Mesodermal cell (in vitro differentiated cells): ENCODE measurements around the gene OLR1.

Experiments
- H3K27ac ChIP-seq: 2 replicates; pipeline ENCODE4 v1.7.0; 2013; ENCODE audit warnings: mild to moderate bottlenecking, low read depth, low read length, moderate library complexity; ENCODE audit not compliant: severe bottlenecking
- H3K36me3 ChIP-seq: 2 replicates; pipeline ENCODE4 v1.7.1; 2013; ENCODE audit warnings: mild to moderate bottlenecking, low read length, moderate library complexity; ENCODE audit not compliant: control insufficient read depth, insufficient read depth
- H3K4me1 ChIP-seq: one replicate; pipeline ENCODE4 v1.7.1; 2013; ENCODE audit warnings: mild to moderate bottlenecking, low read length; ENCODE audit not compliant: insufficient read depth, control insufficient read depth, poor library complexity, severe bottlenecking
- H3K4me3 ChIP-seq: 2 replicates; pipeline ENCODE4 v1.7.0; 2013; ENCODE audit warnings: low read length, control low read depth, mild to moderate bottlenecking; ENCODE audit not compliant: insufficient read depth, poor library complexity, severe bottlenecking; ENCODE audit errors: extremely low read depth
- H3K9me3 ChIP-seq: 2 replicates; pipeline ENCODE4 v1.7.1; 2013; ENCODE audit warnings: mild to moderate bottlenecking, low read length, moderate library complexity; ENCODE audit not compliant: control insufficient read depth
- WGBS, 2 experiments: methylation state at CpG; one replicate each; pipeline ENCODE4 v1.1.5; 2013; ENCODE audit warnings: missing lambda C conversion rate in 2 of 2; ENCODE audit not compliant: insufficient coverage in 2 of 2; 5-methylcytosine and 5-hydroxymethylcytosine counted together

The OLR1 gene

DNA sequence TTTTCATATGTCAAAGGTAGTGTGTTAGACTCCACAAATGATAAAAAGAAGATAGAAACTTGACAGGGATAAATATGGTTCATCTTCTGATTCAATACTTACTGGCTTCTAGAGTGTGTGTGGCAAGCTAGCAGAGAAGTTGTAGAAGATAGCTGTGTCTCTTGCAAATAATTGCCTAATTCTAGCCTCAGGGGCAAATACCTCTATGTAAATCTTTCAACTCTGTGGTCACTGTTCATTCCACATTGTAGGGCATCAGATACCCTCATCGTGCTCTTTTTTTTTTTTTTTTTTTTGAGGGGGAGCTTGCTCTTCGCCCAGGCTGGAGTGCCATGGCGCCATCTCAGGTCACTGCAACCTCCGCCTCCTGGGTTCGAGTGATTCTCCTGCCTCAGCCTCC, 1.7 kb downstream of the OLR1 start:
- Histone ChIP-seq H3K27ac (no peak overlapping the region), H3K36me3 (no peaks in the 10 kb centered on the region), H3K9me3 (no peaks in the 10 kb centered on the region), H3K4me3 (no peak overlapping the region), H3K4me1 (peaks cover 13% of the 10 kb centered on the region)
- 98 to 100% methylated on average over 1 to 4 of the region's 5 CpGs for WGBS, 2 experiments

DNA sequence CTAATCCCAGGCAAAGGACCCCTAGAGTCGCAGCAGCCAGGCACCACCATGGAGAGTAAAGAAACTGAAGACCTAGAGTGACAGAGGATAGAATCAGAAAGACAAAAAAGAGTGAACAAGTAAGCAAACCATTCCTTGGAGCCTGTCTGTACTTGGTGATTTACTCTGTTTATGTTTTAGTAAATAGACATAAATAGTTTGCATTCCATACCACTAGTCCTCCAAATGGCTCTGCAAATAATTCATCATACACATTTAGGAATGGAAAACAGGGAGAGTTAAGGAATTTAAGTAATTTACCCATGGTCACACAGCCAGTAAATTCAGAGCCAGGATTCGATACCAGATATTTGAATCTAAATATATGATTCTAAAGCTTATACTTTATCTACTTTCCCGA, 2.8 kb downstream of the OLR1 start:
- peaks cover 13% of the 10 kb centered on the region for H3K4me1 ChIP-seq
- H3K4me3 ChIP-seq: no peak overlapping the region
- no peaks in the 10 kb centered on the region for H3K36me3 ChIP-seq
- no peaks in the 10 kb centered on the region for H3K9me3 ChIP-seq
- WGBS, 2 experiments: 67 to 83% methylated on average over 1 of the region's 3 CpGs
- peak overlapping the region; percentile 10 for H3K27ac ChIP-seq

DNA sequence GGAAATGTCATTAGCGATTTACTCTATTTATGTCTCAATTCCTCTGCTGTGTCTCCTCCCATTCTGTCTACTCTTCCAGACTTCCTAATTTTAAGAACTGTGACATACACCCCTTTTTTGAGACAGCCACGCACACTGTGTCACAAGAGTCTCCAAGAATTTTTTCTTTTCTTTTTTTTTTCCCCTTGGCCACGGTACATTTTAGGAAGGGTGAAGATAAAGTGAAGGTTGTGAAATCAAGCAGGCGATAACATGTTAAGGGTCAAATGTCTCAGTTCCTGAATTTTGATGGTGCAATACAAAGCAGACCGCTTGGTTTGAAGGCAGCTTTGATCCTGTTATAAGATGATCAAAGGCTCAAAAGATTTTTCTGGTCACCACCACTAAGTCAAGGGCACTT, 4.3 kb downstream of the OLR1 start:
- 100% methylated on average over 1 to 2 of the region's 5 CpGs for WGBS, 2 experiments
- H3K4me3 ChIP-seq: no peak overlapping the region

DNA sequence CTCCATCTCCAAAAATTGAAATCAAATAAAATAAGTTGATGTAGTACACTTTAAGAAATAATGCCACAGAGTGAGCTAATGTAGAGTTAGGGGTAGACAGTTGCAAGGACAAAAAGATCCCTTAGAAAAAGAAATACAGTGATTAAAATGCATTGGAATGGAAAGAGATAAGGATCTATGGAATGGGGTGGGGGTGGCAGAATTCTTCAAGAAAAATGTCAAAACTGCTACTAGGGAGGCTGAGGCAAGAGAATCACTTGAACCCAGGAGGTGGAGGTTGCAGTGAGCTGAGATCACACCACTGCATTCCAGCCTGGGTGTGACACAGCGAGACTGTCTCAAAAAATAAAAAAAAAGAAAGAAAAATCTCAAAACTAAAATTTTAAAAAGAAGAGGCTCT, 6.5 kb downstream of the OLR1 start:
- no peak overlapping the region for H3K4me3 ChIP-seq
- WGBS, 2 experiments: no CpG with 5 or more reads among the region's 1 CpG

More for the DNA sequence above, 4.3 kb downstream of the OLR1 start:
- H3K9me3 ChIP-seq: no peaks in the 10 kb centered on the region
- H3K36me3 ChIP-seq: no peaks in the 10 kb centered on the region
- H3K27ac ChIP-seq: no peak overlapping the region
- H3K4me1 ChIP-seq: peaks cover 13% of the 10 kb centered on the region

DNA sequence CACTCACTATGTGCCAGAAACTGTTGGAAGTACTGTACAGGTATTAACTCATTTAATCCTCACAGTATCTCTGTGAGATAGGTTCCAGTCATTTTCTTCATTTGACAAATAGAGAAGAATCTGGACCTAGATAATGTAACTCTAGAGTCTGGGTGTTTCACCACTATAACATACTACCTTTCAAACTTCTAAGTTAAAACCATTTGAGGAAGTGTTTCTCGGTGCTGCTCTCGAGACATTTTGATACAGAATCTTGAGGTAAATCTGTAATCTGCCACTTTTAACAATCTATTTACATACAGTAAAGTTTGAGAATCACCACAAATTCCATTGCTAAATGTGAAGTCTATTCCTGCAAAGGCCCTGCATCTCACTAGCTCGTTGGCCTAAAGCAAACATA, 8.8 kb downstream of the OLR1 start:
- WGBS, 2 experiments: 83% methylated on average over 1 of the region's 3 CpGs; no CpG with 5 or more reads in 1 of the 2 experiments
- no peaks in the 10 kb centered on the region for H3K4me1 ChIP-seq
- no peak overlapping the region for H3K4me3 ChIP-seq
- H3K36me3 ChIP-seq: no peaks in the 10 kb centered on the region
- H3K27ac ChIP-seq: no peak overlapping the region
- no peaks in the 10 kb centered on the region for H3K9me3 ChIP-seq

More for the DNA sequence above, 6.5 kb downstream of the OLR1 start:
- Histone ChIP-seq H3K27ac (no peak overlapping the region), H3K9me3 (no peaks in the 10 kb centered on the region), H3K4me1 (peaks cover 13% of the 10 kb centered on the region), H3K36me3 (no peaks in the 10 kb centered on the region)

DNA sequence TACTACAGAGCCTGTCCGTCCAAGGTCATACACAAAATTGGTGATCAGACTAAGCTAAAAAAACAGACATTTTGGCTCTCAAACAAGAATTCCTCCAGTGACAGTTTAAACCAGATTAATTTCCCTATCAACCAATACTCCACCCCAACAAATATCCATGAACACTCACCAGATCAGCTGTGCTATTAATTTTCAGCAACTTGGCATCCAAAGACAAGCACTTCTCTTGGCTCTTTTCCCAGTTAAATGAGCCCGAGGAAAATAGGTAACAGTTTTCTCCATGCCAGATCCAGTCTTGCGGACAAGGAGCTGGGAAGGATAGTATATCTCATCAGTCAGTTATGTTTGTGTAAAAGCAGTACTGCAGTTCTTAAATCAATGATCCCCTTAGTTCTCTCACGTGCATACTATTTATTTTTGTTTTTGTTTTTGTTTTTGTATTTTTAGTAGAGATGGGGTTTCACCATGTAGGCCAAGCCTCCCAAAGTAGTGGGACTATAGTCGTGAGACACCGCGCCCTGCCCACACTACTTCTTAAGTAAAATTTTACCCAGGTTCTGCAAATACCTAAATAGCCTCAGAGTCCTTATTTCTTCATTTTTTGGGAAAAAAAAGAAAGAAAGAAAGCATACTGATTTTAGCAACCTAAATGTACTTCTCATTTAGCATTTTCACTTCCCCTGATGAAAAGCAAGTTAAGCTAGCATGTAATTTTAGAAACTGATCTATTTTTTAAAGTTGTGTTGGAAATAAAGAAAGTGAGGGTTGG, 11.1 kb downstream of the OLR1 start:
- WGBS, 2 experiments: 83 to 100% methylated on average over 2 of the region's 7 CpGs
- Histone ChIP-seq H3K36me3 (no peaks in the 10 kb centered on the region), H3K4me1 (no peaks in the 10 kb centered on the region), H3K9me3 (no peaks in the 10 kb centered on the region), H3K27ac (no peak overlapping the region), H3K4me3 (no peak overlapping the region)

DNA sequence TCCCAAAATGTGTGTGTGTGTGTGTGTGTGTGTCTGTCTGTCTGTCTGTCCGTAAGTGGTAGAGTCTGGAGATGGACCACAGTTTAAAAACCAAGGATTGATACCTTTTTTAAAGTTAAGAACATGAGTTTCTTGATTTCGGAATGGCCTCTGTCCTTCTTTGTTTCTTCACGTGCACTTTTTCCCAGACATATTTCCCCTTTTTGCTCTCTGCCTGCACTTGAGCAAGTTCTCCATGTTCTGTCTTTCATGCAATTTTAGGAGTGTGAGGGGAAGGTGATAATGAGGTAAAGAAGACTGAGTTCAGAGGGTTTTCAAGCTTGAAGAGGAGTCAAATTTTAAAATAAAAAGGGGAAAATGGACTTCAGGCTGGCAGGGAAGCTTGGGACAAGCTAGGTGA, 12.7 kb downstream of the OLR1 start:
- H3K4me3 ChIP-seq: no peak overlapping the region
- H3K4me1 ChIP-seq: no peaks in the 10 kb centered on the region
- H3K9me3 ChIP-seq: no peaks in the 10 kb centered on the region
- WGBS, 2 experiments: 82 to 83% methylated on average over 1 to 2 of the region's 3 CpGs
- H3K36me3 ChIP-seq: no peaks in the 10 kb centered on the region
- H3K27ac ChIP-seq: no peak overlapping the region

DNA sequence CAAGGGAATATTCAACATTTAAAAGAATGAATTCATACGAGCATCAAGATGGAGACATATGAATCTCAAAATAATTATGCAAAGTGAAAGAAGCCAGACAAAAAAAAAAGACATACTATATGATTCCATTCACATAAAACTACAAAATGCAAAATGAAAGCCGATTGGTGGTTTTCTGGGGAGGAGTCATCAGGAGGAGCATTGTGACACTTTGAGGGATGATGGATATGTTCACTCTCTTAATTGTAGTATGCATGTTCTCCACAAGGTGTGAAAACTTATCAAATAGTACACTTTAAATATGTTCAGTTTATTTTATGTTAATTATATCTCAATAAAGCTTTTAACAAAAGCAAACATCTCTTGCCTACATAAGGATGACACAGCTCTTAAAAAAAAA, 13.5 kb downstream of the OLR1 start:
- H3K4me3 ChIP-seq: no peak overlapping the region
- H3K36me3 ChIP-seq: no peaks in the 10 kb centered on the region
- no CpG with 5 or more reads among the region's 2 CpGs for WGBS, 2 experiments
- H3K4me1 ChIP-seq: peaks cover 4% of the 10 kb centered on the region
- no peak overlapping the region for H3K27ac ChIP-seq
- H3K9me3 ChIP-seq: no peaks in the 10 kb centered on the region

DNA sequence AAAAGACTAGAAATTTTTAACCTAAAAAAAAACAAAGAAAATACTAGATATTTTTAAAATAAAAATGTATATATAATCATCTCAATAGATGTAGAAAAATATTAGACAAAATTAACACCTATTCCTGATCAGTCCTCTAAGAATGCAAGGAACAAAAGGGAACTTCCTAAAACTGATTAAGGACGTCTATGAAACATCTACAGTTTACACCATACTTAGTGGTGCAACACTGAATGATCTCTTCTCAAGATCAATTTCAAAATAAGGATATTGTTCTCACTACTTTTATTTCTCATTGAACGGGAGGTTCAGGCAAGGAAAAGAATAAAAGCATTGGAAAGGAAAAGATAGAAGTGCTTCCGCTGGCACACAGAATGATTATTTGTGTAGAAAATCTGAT, 16.0 kb downstream of the OLR1 start:
- H3K4me3 ChIP-seq: no peak overlapping the region
- no peaks in the 10 kb centered on the region for H3K36me3 ChIP-seq
- H3K9me3 ChIP-seq: no peaks in the 10 kb centered on the region
- no CpG with 5 or more reads among the region's 3 CpGs for WGBS, 2 experiments
- no peak overlapping the region for H3K27ac ChIP-seq
- peaks cover 4% of the 10 kb centered on the region for H3K4me1 ChIP-seq

DNA sequence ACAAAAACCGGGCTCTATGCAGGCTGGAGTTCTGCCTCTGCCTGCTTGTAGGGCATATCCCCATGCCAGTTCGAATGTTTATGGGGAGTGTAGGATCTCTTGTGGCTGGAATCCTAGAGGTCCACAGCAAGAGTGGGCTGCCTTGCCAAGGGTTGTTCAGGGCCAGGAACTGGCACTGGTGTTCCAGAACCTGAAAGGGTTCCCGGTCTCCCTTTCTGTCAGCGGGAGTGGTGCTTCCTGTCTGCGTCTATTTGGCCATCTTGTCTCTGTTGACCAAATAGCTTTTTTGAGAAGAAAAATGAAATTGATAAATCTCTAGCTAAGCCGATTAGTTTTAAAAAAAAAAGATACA, 17.8 kb downstream of the OLR1 start:
- Histone ChIP-seq H3K9me3 (no peaks in the 10 kb centered on the region), H3K4me1 (peaks cover 4% of the 10 kb centered on the region), H3K36me3 (no peaks in the 10 kb centered on the region), H3K4me3 (peak overlapping the region; percentile 44), H3K27ac (no peak overlapping the region)
- WGBS, 2 experiments: 61% methylated on average over 3 of the region's 6 CpGs; no CpG with 5 or more reads in 1 of the 2 experiments

DNA sequence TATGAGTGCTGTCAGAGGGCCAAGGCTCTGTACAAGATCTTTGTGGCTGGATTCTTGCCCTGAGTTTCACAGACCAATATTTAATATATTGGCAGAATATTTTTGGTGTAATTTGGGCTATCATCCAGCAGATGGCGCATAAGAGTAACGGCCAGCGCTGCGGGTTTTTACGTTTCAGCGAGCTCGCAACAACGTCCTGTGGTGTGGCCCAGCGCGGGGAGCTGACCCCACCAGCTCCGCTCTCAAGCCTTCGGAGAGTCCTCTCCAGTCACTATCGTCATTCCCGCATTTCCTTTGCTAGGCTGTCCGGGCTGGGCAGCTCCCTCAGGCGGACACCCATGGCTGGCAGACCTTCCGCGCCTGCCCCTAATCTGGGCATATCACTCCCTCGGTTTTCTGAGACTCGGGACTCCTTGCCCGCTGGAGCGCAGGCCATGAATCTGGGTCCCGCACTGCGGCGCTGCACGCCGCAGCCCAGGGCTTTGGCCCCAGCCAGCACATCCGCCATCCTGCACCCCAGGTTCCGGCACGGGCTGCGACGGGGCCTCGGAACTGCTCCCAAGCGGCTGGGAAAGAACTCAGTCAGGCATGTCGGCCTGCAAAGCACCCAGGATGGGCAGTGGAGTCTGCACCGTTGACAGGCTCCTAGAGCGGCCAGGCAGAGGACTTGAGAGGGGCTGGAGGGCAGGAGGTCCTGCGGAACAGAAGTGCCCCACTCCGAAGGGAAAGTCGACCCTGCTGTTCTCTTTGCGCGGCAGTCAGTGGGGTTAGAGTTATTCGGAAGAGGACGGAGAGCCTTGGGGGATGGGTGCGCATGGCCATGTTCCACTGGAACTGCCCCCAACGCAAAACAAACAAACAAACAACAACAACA, 18.4 kb downstream of the OLR1 start:
- H3K27ac ChIP-seq: peak overlapping the region; percentile 62
- peaks cover 4% of the 10 kb centered on the region for H3K4me1 ChIP-seq
- H3K36me3 ChIP-seq: no peaks in the 10 kb centered on the region
- H3K9me3 ChIP-seq: no peaks in the 10 kb centered on the region
- WGBS, 2 experiments: 12 to 13% methylated on average over 33 to 34 of the region's 46 CpGs
- H3K4me3 ChIP-seq: peak overlapping the region; percentile 44
